ENCODE measurements around the gene AP2A2. TPM values are rescaled to one million over a fixed set of nuclear protein-coding genes. Genes with fewer than 3 reads are reported as not detected.

AP2A2 gene
- polyA plus RNA-seq, 5 donors, result 74.4 to 84.3 (median 79.2) TPM

DNA sequence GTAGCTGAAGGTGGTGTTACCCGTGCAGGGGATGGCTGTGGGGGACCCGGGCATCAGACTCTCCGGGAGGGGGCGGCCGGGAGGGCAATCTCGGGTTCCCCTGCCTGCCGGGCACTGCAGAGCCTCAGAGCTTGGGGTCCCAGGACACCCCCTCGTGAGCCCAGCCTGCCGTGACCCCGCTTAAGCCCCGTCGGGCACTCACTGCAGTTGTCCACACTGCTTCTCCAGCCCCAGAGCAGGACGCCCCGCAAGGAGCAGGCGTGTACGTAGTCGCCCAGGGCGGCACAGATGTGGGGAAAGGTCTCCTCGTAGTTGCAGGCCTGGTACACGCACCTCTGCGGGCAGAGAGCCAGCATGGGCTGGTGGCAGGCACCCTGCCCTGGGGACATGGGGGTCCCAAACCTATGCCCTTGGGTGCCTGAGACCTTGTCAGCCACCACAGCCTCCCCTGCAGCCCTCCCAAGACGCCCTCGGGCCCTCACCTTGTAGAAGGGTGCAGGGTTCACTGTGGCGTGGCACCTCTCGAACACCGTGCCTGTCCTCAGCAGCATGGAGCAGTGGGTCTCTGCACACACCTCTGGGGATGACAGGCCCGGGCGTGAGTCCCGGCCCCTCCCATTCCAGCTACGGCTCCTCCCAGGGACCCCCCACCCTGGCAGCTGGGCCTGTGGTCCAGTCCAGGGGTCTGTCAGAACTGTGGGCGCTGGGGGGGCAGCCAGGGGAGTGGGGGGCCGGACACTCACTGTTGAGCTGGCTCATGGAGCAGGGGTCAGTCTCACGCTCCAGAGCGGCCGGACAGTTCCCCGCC lies 102.0 kb downstream of the AP2A2 start:
- DNase-seq, result no peak

DNA sequence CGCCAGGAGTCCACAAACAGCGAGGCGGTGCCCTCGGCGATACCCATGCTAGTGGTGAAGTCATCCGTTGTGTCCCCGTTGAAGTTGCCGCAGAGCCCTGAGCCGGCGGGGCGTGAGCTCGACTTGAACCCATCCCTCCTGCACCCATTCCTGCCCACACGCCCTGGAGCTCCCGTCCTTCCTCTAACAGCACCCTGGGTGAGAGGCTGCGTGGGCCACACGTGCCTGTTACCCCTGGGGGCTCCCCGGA lies 102.5 kb downstream of the AP2A2 start:
- DNase-seq, result no peak

GRCh38 chr11:1028616-1029015 lies 102.9 kb downstream of the AP2A2 start:
- no peak for DNase-seq

DNA sequence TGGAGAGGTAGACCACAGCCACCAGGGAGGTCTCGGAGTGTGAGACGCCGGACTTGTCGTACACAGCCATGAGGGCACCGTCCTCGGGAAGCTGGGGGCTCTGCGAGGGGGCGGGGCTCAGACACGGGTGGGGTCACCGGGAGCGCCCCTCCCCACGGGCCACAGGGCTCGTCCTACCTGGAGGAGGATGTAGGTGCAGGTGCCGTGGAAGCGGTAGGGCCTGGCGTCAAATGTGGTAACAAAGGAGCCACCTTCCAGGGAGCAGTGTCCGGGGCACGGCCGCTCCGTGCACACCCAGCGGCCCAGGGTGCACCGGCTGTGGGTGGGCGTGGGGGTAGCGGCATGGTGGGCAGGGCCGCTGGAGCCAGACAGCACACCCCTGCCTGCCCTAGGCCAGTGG lies 103.4 kb downstream of the AP2A2 start:
- DNase-seq, result no peak

DNA sequence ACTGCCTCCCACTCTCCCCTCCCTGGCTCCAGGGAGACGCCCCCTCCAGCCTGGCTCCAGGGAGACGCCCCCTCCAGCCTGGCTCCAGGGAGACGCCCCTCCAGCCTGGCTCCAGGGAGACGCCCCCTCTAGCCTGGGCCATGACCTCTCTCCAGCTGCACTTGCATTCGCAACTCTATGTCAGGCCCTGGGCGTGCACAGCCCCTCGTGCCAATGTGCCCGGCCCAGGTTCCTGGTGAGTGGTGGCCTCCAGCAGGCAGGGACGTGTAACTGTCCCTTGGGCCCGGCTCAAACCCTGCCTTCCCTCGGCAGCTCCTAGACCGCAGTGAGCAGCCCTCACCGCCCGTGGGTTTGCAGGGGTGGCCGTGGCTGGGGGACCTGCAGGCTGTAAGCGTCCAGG lies 104.0 kb downstream of the AP2A2 start:
- no peak for DNase-seq

DNA sequence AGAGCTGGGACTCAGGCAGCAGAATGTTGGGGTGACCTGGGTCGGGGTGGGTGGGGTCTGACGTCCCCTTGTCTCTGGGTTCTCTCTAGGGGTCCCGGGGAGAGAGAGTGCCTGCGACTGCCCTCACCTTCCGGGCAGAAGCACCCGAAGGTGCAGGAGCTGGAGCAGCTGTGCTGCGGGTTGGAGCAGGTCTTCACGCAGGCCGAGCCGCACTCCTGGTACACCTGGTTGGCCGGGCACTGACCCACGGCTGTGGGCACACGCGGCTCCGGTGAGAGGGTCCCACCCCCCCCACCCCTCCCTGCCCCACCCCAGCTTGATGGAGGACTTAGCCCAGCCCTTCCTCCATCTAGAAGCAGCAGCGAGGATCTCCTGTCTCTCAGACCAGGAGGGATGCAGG lies 104.4 kb downstream of the AP2A2 start:
- no peak for DNase-seq

- no peak for DNase-seq
Observed at GRCh38 chr11:1030556-1030955, 104.9 kb downstream of the AP2A2 start.

DNA sequence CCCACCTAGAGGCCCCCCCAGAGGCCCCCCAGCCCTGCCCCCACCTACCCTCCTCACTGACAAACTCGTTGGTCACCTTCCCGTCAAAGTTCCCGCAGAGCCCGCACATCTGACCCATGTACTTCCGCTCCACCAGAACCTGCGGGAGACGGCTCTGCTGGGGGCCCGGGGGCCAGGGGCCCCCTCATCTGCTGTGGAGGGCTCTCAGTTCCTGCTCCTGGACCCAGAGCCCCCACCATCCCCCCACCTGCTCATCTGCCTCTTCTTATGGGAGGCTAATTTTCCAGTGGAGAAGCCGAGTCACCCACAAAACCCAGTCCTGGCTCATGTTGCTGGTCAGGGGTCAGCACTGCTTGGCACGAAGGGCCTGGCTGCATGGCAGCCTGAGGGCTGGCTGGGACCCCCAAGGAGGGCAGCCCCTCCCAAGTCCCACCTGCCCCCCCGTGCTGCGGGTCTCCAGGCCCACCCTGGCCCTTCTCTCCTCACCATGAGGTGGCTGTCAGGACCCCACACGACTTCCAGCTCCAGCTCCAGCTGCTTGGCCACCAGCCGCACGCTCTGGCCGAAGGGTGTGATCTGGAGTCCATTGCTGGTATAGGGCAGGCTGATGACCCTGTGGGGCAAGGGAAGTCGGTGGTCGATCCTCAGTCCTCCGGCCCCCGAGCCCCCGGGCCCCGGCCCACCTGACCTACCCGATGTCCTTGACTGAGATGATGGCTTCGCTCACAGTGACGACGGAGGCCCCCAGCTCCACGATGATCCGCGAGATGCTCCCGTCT lies 105.6 kb downstream of the AP2A2 start:
- DNase-seq, result no peak

DNA sequence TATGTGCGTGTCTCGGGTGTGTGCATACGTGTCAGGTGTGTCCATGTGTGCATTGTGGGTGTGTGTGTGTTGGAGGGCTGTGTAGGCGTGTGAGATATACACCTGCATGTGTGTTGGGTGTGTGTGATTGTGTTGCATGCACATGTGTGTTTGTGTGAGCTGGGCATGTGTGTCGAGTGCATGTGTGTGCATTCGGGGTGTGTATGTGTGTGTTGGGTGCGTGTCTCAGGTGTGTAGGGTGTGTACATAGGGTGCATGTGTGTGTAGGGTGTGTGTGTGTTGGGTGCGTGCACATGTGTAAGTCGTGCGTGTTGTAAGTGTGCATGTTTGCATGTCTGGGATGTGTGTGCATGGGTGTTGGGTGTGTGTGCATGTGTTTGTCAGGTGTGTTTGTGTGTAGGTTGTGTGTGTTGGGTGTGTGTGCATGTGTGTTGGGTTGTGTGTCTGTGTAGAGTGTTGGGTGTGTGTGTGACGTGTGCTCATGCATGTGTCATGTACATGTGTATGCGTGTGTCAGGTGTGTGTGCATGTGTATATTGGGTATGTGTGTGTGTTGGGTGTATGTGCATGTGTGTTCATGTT lies 106.7 kb downstream of the AP2A2 start:
- DNase-seq, result no peak

- DNase-seq, result no peak
Observed at GRCh38 chr11:1033016-1033798, 107.5 kb downstream of the AP2A2 start.

DNA sequence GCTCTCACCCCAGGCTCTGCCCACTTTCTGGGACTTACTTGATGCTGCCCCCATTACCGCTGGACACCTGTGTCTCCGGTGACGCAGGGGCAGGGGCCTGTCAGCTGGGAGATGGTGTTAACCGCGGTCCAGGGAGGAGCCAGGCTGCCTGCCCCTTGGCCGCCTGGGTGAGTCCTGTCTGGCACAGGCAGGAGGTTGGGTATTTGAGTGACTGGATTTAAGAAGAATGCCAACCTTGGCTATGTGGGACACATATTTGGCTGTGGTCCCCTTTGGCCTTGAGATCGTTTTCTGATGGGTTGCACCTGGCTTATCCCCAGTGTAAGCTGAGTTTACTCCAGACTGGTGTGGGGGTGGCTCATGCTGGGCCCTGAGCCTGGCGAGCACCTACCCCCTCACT lies 108.3 kb downstream of the AP2A2 start:
- DNase-seq, result no peak

GRCh38 chr11:1034456-1035295 lies 109.0 kb downstream of the AP2A2 start:
- no peak for DNase-seq

DNA sequence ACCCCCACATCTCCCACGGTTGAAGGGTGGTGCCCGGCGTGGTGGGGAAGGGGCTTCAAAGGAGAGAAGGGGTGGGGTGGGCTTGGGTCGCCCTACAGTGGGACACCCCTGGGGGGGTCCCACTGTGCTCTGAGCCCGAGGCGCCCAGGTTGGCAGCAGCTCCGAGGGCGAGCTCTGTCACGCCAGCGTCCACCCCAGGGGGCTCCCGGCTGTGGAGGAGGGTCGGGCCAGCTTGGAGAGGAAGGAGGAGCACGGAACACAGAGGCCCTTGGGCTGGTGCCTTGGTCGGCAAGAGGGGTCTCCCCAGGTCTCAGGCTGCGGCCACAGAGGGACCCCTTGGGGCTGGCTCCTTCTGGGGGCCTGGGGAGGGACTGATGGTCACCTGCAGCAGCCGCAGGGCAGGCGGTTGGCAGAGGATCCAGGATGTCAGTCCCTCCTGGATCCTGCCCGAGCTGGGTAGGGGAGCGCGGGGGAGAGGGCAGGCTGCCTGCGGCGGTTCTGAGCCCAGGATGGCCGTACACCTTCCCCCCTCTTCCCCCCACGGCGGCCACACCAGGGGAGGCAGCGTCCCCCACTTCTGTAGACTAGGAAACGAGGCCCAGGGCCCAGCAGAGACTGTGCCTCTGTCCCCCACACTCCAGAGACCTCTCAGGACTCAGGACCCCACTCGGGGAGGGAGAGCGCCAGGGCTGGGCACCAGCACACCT lies 110.1 kb downstream of the AP2A2 start:
- no peak for DNase-seq

DNA sequence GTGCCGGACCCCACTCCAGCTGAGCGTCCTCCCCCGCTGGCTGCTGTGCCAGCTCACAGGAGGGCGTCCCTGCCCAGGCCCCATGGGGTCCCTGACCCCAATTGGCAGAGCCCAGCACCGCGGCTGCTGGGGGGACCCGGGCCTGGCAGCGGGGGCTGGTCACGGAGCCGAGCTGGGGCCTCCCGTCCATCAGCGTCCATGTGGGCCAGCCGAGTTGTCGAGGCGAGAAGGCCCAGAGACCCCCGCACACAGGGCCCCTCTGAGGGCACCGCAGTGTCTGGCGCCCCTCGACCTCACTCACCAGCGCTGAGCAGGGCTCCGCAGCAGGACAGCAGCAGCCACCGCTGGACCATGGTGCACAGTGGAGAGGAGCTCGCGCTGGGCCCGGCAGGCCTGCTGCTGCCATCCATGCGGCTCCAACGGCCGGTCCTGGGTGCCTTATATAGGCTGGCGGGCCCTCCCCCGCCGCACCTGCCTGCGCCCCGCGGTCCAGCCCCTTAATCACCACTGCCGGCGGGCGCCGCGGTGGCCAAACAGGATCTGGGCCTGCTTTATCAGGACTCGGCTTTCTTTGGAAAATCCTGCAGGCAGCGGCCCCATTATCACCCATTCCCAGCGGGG lies 110.7 kb downstream of the AP2A2 start, which contains the start of gene MUC6:
Gene MUC6, minus strand, starts transcription at position 416 of the 621 bp plus-strand sequence. Its CDS starts 63 bp downstream, at position 353.
- DNase-seq, result no peak

GRCh38 chr11:1036931-1037330 lies 111.3 kb downstream of the AP2A2 start:
- no peak for DNase-seq

DNA sequence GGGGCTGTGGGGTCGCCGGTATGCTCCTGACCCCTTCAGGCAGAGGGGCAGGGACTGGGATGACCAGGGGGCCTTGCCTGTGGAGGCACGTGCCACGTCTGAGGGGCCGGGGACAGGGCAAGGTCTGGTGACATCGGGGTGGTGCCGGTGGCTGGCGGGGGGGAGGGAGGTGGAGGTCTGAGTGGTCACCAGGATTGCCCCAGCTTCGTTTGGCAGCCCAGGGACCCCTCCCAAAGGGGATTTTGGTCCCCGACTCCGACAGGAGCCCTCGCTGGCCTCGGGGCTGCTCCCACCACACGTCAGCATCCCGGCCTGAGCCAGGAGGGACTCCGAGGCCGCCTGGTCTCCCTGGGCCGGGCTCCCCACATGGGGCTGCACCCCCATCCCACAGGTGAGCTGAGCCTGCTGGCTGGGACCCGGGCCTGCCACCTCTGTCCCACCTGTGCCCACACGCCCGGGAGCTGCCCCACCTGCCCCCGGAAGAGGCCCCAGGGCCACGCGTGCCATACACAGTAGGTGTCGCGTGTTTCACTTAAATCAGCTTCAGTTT lies 111.9 kb downstream of the AP2A2 start:
- no peak for DNase-seq

DNA sequence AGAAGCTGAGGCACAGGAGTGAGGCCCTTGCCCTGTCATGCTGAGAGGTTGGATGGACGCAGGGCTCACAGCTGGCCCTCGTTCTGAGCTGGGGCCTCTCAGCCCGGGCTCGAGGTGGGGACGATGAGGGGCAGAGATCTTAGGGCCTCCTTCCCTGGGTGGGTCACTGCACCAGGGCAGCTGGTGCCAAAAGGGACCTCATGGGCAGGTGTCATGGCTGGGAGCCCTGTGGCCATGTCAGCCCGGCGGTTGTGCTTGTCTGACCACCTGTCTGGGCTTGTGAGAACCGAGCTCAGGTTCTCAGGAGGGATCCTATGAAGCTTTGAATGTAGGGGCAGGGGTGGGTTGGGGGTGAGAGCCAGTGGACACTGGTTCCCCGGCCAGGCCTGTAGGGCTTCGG lies 112.7 kb downstream of the AP2A2 start:
- DNase-seq, result no peak

- no peak for DNase-seq
Observed at GRCh38 chr11:1038921-1039320, 113.3 kb downstream of the AP2A2 start.

DNA sequence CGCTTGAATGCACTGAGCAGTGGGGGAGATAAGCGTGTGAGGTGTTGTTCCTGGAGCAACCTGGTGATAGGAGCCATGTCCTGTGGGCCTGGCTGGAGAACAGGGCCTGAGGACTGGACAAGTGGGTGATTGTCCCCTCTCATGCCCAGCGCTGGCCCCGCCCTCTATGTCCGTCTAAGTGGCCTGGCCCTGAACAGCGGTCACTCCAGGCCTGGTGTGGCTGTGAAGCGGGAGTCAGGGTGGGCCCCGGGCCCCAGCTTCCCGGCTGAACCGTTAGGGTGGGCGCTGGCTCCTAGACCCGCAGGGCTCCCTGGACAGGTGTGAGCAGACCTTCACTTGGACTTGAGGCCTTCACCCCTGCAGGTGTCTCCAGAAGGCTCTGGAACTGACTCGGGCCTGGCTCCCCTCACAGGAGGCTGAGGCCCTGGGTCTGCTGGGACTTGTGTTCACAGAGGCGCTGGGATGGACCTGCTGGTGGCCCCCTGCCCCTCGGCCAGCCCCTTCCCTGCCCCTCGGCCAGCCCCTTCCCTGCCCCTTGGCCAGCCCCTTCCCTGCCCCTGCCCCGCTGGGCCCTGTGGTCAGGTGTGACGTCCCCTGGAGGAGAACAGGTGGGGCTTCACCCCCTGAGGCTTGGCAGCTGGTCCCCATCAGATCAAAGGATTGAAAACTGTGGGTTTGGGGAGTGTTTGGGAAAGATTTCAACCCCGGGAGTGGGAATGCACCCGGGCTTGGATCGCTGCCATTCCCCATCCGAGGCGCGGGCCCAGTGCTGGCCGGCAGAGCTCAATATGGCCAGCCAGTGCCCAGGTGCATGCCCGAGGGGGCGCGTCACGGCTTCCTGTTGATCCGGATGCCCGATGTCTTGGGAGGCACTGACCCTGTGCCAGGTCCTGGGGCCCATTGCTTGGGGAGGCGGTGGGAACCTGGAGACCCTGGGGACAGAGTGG lies 114.1 kb downstream of the AP2A2 start:
- no peak for DNase-seq

All from right lung (tissue), 5 donors.